ENCODE results near the gene BSCL2. TPM values are rescaled to one million over a fixed set of nuclear protein-coding genes. Genes with fewer than 3 reads are reported as not detected.

Gene BSCL2
- total and polyA plus RNA-seq, 2 donors (not counting 1 experiment from before 2014, with no cell fraction given): 38.5 to 56.3 TPM

DNA sequence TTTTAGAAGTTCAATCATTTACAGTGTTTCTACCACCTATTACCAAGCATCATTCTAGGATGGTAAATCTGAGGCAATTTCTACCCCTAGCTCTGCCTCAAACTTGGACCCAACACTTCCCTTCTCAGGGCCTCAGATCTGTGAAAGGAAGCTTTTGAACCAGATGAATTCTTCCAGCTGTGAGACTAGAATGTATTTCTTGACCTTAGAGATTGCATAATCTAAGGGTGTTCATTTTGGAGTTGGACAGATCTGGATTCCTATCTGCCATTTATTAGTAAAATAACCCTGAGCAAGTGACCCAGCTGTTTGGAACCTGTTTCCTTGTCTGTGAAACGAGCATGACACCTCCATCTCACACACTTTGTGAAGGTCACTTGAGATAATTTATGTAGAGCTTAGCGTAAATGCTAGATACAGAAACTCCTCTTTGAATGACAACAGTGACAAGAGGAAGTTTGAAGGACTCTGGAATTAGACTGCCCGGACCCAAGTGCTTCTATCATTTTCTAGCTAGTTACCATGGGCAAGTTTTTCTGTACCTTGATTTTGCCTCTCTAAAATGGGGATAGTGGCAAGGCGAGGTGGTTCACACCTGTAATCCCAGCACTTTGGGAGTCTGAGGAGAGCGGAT lies 50.3 kb downstream of the BSCL2 start:
- no peak for ATAC-seq (ENCODE audit: low read depth)
- Histone ChIP-seq H4K20me1 (ENCODE audit: control insufficient read depth, insufficient read depth, low read length, poor library complexity, severe bottlenecking) (no peaks in the 10 kb centered on the region), H2AFZ (ENCODE audit: insufficient read depth, low read depth, low read length, poor library complexity, severe bottlenecking) (no peak overlapping the region), H3K9me3 (ENCODE audit: control extremely low read depth in 1 of 3, control insufficient read depth in 2 of 3, insufficient read depth in 1 of 3, low read length in 2 of 3) (no peaks in the 10 kb centered on the region), H3K4me1 (ENCODE audit: control insufficient read depth in 2 of 2, insufficient read depth in 2 of 2, low read length in 2 of 2) (peaks cover 11 to 14% of the 10 kb centered on the region in 2 donors), H3K27ac (ENCODE audit: low read length in 2 of 2) (no peak overlapping the region), H3K27me3 (replicated peaks in 1 of 4; ENCODE audit: control extremely low read depth in 1 of 4, control insufficient read depth in 3 of 4, insufficient read depth in 4 of 4, low read length in 3 of 4) (no peaks in the 10 kb centered on the region), H3K4me2 (replicated peaks; ENCODE audit: low read depth, low read length, poor library complexity, severe bottlenecking) (no peak overlapping the region), H3K4me3 (ENCODE audit: control extremely low read depth in 1 of 5, extremely low read depth in 1 of 5, insufficient read depth in 1 of 5, low read depth in 2 of 5, low read length in 4 of 5) (no peak overlapping the region), H3K9ac (ENCODE audit: low read length) (no peak overlapping the region), H3K79me2 (ENCODE audit: control insufficient read depth, insufficient read depth, low read length) (peaks cover 15% of the 10 kb centered on the region), H3K36me3 (replicated peaks in 1 of 2; ENCODE audit: control extremely low read depth in 1 of 2, control insufficient read depth in 1 of 2, extremely low read depth in 1 of 2, insufficient read depth in 2 of 2, low read length in 1 of 2) (peaks cover 0 to 2% of the 10 kb centered on the region in 2 experiments)
- H3K27me3 Mint-ChIP-seq: no peaks in the 10 kb centered on the region
- ChIA-PET POLR2A (interaction anchor here (0.5 to 1.4 kb wide), 4 partner anchors 9 to 134 kb away, joined by 3 to 6 read pairs (median 4); partner anchors contain the start of genes C11orf98 and CSKMT), CTCF (interaction anchor here (0.5 to 1.1 kb wide), 4 partner anchors 65 to 229 kb away, joined by 3 to 4 read pairs (median 3); partner anchors contain the start of gene TUT1)
- H3K27ac Mint-ChIP-seq: no peak overlapping the region
- no peak for TF ChIP-seq EZH2 (IDR thresholded peaks at IDR 0.05; ENCODE audit: borderline replicate concordance, insufficient read depth, low read depth, low read length, poor library complexity, severe bottlenecking)
- TF ChIP-seq, protein P1, sequence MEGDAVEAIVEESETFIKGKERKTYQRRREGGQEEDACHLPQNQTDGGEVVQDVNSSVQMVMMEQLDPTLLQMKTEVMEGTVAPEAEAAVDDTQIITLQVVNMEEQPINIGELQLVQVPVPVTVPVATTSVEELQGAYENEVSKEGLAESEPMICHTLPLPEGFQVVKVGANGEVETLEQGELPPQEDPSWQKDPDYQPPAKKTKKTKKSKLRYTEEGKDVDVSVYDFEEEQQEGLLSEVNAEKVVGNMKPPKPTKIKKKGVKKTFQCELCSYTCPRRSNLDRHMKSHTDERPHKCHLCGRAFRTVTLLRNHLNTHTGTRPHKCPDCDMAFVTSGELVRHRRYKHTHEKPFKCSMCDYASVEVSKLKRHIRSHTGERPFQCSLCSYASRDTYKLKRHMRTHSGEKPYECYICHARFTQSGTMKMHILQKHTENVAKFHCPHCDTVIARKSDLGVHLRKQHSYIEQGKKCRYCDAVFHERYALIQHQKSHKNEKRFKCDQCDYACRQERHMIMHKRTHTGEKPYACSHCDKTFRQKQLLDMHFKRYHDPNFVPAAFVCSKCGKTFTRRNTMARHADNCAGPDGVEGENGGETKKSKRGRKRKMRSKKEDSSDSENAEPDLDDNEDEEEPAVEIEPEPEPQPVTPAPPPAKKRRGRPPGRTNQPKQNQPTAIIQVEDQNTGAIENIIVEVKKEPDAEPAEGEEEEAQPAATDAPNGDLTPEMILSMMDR (IDR thresholded peaks at IDR 0.05): no peak
- DNase-seq: no peak
- H3K9me3 Mint-ChIP-seq (ENCODE audit: insufficient read depth): no peaks in the 10 kb centered on the region
- peaks cover 16% of the 10 kb centered on the region for H3K4me1 Mint-ChIP-seq
- no peak overlapping the region for H3K4me3 Mint-ChIP-seq
- intact Hi-C loops (cut with micrococcal nuclease): no loop called here
- 80% methylated on average over 1 of the region's 5 CpGs for WGBS (ENCODE audit: insufficient coverage)

GRCh38 chr11:62654297-62654696 lies 52.9 kb downstream of the BSCL2 start:
- H3K27me3 ChIP-seq (replicated peaks in 1 of 4; ENCODE audit: control extremely low read depth in 1 of 4, control insufficient read depth in 3 of 4, insufficient read depth in 4 of 4, low read length in 3 of 4): no peaks in the 10 kb centered on the region
- no peaks in the 10 kb centered on the region for H3K9me3 Mint-ChIP-seq (ENCODE audit: insufficient read depth)
- TF ChIP-seq, protein P1 (IDR thresholded peaks at IDR 0.05): no peak
- no peak for TF ChIP-seq EZH2 (IDR thresholded peaks at IDR 0.05; ENCODE audit: borderline replicate concordance, insufficient read depth, low read depth, low read length, poor library complexity, severe bottlenecking)
- no peak overlapping the region for H3K27ac ChIP-seq (ENCODE audit: low read length in 2 of 2)
- peak overlapping the region; percentile 70 for H3K4me3 Mint-ChIP-seq
- H3K9ac ChIP-seq (ENCODE audit: low read length): no peak overlapping the region
- H3K36me3 ChIP-seq (replicated peaks in 1 of 2; ENCODE audit: control extremely low read depth in 1 of 2, control insufficient read depth in 1 of 2, extremely low read depth in 1 of 2, insufficient read depth in 2 of 2, low read length in 1 of 2): peaks cover 0 to 6% of the 10 kb centered on the region in 2 experiments
- H4K20me1 ChIP-seq (ENCODE audit: control insufficient read depth, insufficient read depth, low read length, poor library complexity, severe bottlenecking): no peaks in the 10 kb centered on the region
- no peaks in the 10 kb centered on the region for H3K27me3 Mint-ChIP-seq
- intact Hi-C loops (cut with micrococcal nuclease): no loop called here
- ChIA-PET CTCF (interaction anchor here (0.7 to 2.5 kb wide), 3 partner anchors 11 to 55 kb away, joined by 3 to 13 read pairs (median 4); partner anchors contain the start of genes C11orf98 and CSKMT), POLR2A (interaction anchor here (0.6 to 4.6 kb wide), 4 partner anchors 10 to 1323 kb away, joined by 3 to 62 read pairs (median 6); partner anchors contain the start of genes C11orf98 and CSKMT)
- H2AFZ ChIP-seq (ENCODE audit: insufficient read depth, low read depth, low read length, poor library complexity, severe bottlenecking): peak overlapping the region; percentile 65
- no peak overlapping the region for H3K4me3 ChIP-seq (ENCODE audit: control extremely low read depth in 1 of 5, extremely low read depth in 1 of 5, insufficient read depth in 1 of 5, low read depth in 2 of 5, low read length in 4 of 5)
- H3K27ac Mint-ChIP-seq: peak overlapping the region; percentile 76
- WGBS (ENCODE audit: insufficient coverage): 82% methylated on average over 5 of the region's 11 CpGs
- H3K9me3 ChIP-seq (ENCODE audit: control extremely low read depth in 1 of 3, control insufficient read depth in 2 of 3, insufficient read depth in 1 of 3, low read length in 2 of 3): no peaks in the 10 kb centered on the region
- DNase-seq: no peak
- peaks cover 14 to 18% of the 10 kb centered on the region in 2 donors for H3K4me1 ChIP-seq (ENCODE audit: control insufficient read depth in 2 of 2, insufficient read depth in 2 of 2, low read length in 2 of 2)
- H3K4me1 Mint-ChIP-seq: peaks cover 22% of the 10 kb centered on the region
- ATAC-seq (ENCODE audit: low read depth): no peak
- no peak overlapping the region for H3K4me2 ChIP-seq (replicated peaks; ENCODE audit: low read depth, low read length, poor library complexity, severe bottlenecking)
- H3K79me2 ChIP-seq (ENCODE audit: control insufficient read depth, insufficient read depth, low read length): peaks cover 22% of the 10 kb centered on the region
